Measurements from ENCODE around the gene RETREG1. TPM values are rescaled to one million over a fixed set of nuclear protein-coding genes. Genes with fewer than 3 reads are reported as not detected.

The RETREG1 gene
- total RNA-seq, 4 donors from 2014 or later = 11.6 to 70.1 (median 19.4) TPM

DNA sequence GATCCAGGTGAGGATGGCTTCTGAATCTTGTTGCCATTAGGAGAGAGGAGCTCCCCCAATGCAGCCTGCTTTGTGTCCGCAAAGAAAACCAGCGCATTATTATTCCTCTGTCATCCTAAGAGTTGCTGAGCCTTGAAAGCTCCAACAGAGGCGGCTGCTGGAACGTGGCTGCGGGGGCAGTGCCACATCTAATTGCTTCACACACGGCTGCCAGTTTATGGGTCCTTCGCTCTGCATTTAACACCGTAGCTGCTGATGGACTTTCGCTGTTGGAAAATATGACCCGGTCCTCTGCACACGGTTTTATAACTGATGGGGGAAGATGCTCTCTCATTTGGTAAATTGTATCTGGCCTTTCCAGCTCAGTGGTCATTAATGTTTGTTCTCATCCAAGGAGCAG, 189.2 kb downstream of the RETREG1 start:
- Histone ChIP-seq H3K4me1 (no peaks in the 10 kb centered on the region), H3K27ac (no peak overlapping the region), H3K9me3 (no peaks in the 10 kb centered on the region), H3K27me3 (no peaks in the 10 kb centered on the region), H3K36me3 (no peaks in the 10 kb centered on the region), H3K4me3 (no peak overlapping the region)
- DNase-seq = no peak
- no peak for TF ChIP-seq POLR2A (IDR thresholded peaks at IDR 0.05)
- TF ChIP-seq, protein P1, sequence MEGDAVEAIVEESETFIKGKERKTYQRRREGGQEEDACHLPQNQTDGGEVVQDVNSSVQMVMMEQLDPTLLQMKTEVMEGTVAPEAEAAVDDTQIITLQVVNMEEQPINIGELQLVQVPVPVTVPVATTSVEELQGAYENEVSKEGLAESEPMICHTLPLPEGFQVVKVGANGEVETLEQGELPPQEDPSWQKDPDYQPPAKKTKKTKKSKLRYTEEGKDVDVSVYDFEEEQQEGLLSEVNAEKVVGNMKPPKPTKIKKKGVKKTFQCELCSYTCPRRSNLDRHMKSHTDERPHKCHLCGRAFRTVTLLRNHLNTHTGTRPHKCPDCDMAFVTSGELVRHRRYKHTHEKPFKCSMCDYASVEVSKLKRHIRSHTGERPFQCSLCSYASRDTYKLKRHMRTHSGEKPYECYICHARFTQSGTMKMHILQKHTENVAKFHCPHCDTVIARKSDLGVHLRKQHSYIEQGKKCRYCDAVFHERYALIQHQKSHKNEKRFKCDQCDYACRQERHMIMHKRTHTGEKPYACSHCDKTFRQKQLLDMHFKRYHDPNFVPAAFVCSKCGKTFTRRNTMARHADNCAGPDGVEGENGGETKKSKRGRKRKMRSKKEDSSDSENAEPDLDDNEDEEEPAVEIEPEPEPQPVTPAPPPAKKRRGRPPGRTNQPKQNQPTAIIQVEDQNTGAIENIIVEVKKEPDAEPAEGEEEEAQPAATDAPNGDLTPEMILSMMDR (IDR thresholded peaks at IDR 0.05) = no peak

Small RNA genes lying within 50 kb of the gene (small RNA-seq; reads per million reads assigned to genes)
- 0 reads per million in 2 donors for gene RF00019

Other genes starting within 250 kb of the RETREG1 start
- 10 to 100 TPM; 26.7 to 44.6 (median 32.5) TPM for gene ZNF622, start 151.2 kb downstream of the RETREG1 start, total RNA-seq

All from Peyer's patch (tissue), 4 donors.